K562 (cell line): ENCODE results near the gene SMAD3. TPM values are rescaled to one million over a fixed set of nuclear protein-coding genes. Genes with fewer than 3 reads are reported as not detected.

Experiments
- ARID4B ChIP-seq: sonication (generic); formaldehyde crosslinking; IDR thresholded peaks from 2 replicates; pipeline ENCODE4 v1.8.0; 2022; ENCODE audit warnings: mild to moderate bottlenecking, missing genetic modification reagents
- CREB5 ChIP-seq: fragments of 250-450 bp; sonication (Bioruptor Pico); IDR thresholded peaks from 2 replicates; pipeline ENCODE4 v1.5.0; 2020; ENCODE audit warnings: mild to moderate bottlenecking
- GTF2E2 ChIP-seq: fragments of 200-800 bp; sonication (Bioruptor generic); IDR thresholded peaks from 2 replicates; pipeline ENCODE4 v1.6.1; 2016; ENCODE audit warnings: missing genetic modification characterization, missing compliant biosample characterization
- HIVEP1 ChIP-seq: fragments of 250-450 bp; sonication (Bioruptor Pico); IDR thresholded peaks from 2 replicates; pipeline ENCODE4 v1.4.0; 2020; ENCODE audit warnings: mild to moderate bottlenecking
- NCOA6 ChIP-seq: fragments of 450-650 bp; IDR thresholded peaks from 2 replicates; pipeline ENCODE4 v1.6.1; 2017; ENCODE audit warnings: mild to moderate bottlenecking
- PHB ChIP-seq: fragments of 250-450 bp; sonication (Bioruptor Pico); IDR thresholded peaks from 2 replicates; pipeline ENCODE4 v1.5.0; 2021
- POLR2G ChIP-seq: fragments of 200-400 bp; formaldehyde crosslinking; IDR thresholded peaks from 2 replicates; pipeline ENCODE4 v1.6.1; 2017; ENCODE audit warnings: low read depth, mild to moderate bottlenecking, antibody characterized with exemption, low read length, moderate library complexity
- RBM15 ChIP-seq: fragments of 200-400 bp; formaldehyde crosslinking; IDR thresholded peaks from 2 replicates; pipeline ENCODE4 v1.6.1; 2018; ENCODE audit warnings: mild to moderate bottlenecking, low read length, moderate library complexity; ENCODE audit not compliant: insufficient read depth
- SIN3B ChIP-seq: fragments of 450-650 bp; IDR thresholded peaks from 2 replicates; pipeline ENCODE4 v1.6.1; 2017; ENCODE audit warnings: low read depth, mild to moderate bottlenecking, moderate library complexity
- SMARCB1 ChIP-seq: IDR thresholded peaks from 2 replicates; pipeline ENCODE4 v1.6.1; 2011; ENCODE audit warnings: improper control_type of control experiment, low read depth; ENCODE audit not compliant: insufficient read length
- ZC3H11A ChIP-seq: IDR thresholded peaks from 2 replicates; pipeline ENCODE4 v1.6.1; 2012; ENCODE audit warnings: low read depth, low read length, improper control_type of control experiment
- ZNF174 ChIP-seq: fragments of 250-450 bp; sonication (Bioruptor Pico); IDR thresholded peaks from 2 replicates; pipeline ENCODE4 v1.4.0; 2020; ENCODE audit warnings: mild to moderate bottlenecking
- ZNF23 ChIP-seq: fragments of 250-450 bp; sonication (Bioruptor Pico); IDR thresholded peaks from 2 replicates; pipeline ENCODE4 v1.4.0; 2020; ENCODE audit warnings: mild to moderate bottlenecking
- ZNF263 ChIP-seq: sonication (generic); formaldehyde crosslinking; IDR thresholded peaks from 2 replicates; pipeline ENCODE4 v1.8.0; 2022; ENCODE audit warnings: mild to moderate bottlenecking, missing genetic modification reagents, borderline replicate concordance
- ZNF518B ChIP-seq: fragments of 250-450 bp; sonication (Bioruptor Pico); IDR thresholded peaks from 2 replicates; pipeline ENCODE4 v1.5.0; 2021; ENCODE audit warnings: mild to moderate bottlenecking, moderate library complexity
- ZNF583 ChIP-seq: fragments of 250-450 bp; sonication (Bioruptor Pico); IDR thresholded peaks from 2 replicates; pipeline ENCODE4 v1.4.0; 2020
- ZNF764 ChIP-seq: fragments of 250-450 bp; sonication (Bioruptor Pico); IDR thresholded peaks from 2 replicates; pipeline ENCODE4 v1.4.0; 2020; ENCODE audit warnings: low read depth, mild to moderate bottlenecking, moderate library complexity
- polyA plus RNA-seq, 8 experiments: library from polyadenylated mRNA; depleted of rRNA in 4 of 8; stranded (reverse) in 5 of 8; unstranded in 3 of 8; fragments of >200 nt; fragmentation: Nextera tagmentation in 2 of 8; fragmentation: Illumina TruSeq in 1 of 8; extraction: Ambion mirVana in 2 of 8; extraction: Trizol in 1 of 8; gene quantifications; 2 replicates each; pipeline versions ENCODE4 v1.2.1 to v1.2.3, GENCODE V29; 2011 to 2014; ENCODE audit warnings: inconsistent platforms in 1 of 8, missing spikeins in 1 of 8
- total RNA-seq, 7 experiments: library from RNA; depleted of rRNA in 6 of 7; stranded (reverse); fragments of >200 nt in 6 of 7; fragmentation: Illumina TruSeq in 2 of 7; extraction: Trizol in 2 of 7; gene quantifications; 2 replicates each; pipeline versions ENCODE4 v1.2.1 to v1.2.3, GENCODE V29; 2011 to 2021; ENCODE audit warnings: low replicate concordance in 1 of 7

The SMAD3 gene
- total and polyA plus RNA-seq, 9 of the 15 experiments (the other 6 are each of a cell fraction or from before 2014, with no cell fraction given), result 4.3 to 39.2 (median 11.1) TPM

GRCh38 chr15:67125589-67126502, 60.4 kb downstream of the SMAD3 start (continued):
- TF ChIP-seq ARID4B (CRISPR knock-in tag), result no peak
- no peak for TF ChIP-seq ZNF583 (CRISPR knock-in tag)
- no peak for TF ChIP-seq POLR2G
- TF ChIP-seq ZC3H11A, result no peak
- no peak for TF ChIP-seq SIN3B
- TF ChIP-seq NCOA6, result no peak
- TF ChIP-seq ZNF23 (CRISPR knock-in tag), result no peak
- TF ChIP-seq ZNF764 (CRISPR knock-in tag), result no peak
- no peak for TF ChIP-seq SMARCB1
- no peak for TF ChIP-seq RBM15
- TF ChIP-seq GTF2E2 (tag), result 0 out of 2 replicates have a peak, but pooled peaks have one; percentile 51
- TF ChIP-seq ZNF263 (CRISPR knock-in tag), result no peak
- no peak for TF ChIP-seq PHB (CRISPR knock-in tag)
- TF ChIP-seq CREB5, result no peak
- TF ChIP-seq ZNF518B (CRISPR knock-in tag), result no peak
- no peak for TF ChIP-seq ZNF174 (CRISPR knock-in tag)
- TF ChIP-seq HIVEP1 (CRISPR knock-in tag), result no peak
